ENCODE data around the gene RABGAP1L. TPM values are rescaled to one million over a fixed set of nuclear protein-coding genes. Genes with fewer than 3 reads are reported as not detected.

Gene RABGAP1L
- total RNA-seq, 1 experiment from 2014 or later: 29.3 TPM

GRCh38 chr1:174898102-174898797 lies 738.9 kb downstream of the RABGAP1L start:
- no peaks in the 10 kb centered on the region for H3K79me2 ChIP-seq (ENCODE audit: insufficient read depth, low read length)
- intact Hi-C loops (cut with micrococcal nuclease): no loop called here

More at GRCh38 chr1:174898102-174898797, 738.9 kb downstream of the RABGAP1L start:
- no peak overlapping the region for H3K4me2 ChIP-seq (ENCODE audit: low read length)
- ChIA-PET CTCF (no interaction called here), RAD21 (ENCODE audit: low non-redundant PET in 1 of 2, low total read pairs in 2 of 2, uncharacterized antibody in 2 of 2, unreplicated experiment in 2 of 2) (no interaction called here), POLR2A (no interaction called here)
- no peak for DNase-seq (ENCODE audit: low read depth, low spot score)
- BruUV-seq (replicated peaks): no TSS peak
- no peak for TF ChIP-seq EZH2phosphoT487 (IDR thresholded peaks at IDR 0.05; ENCODE audit: borderline replicate concordance)
- TF ChIP-seq CTCF (IDR thresholded peaks at IDR 0.05 in 2 of 3, conservative IDR thresholded peaks at IDR 0.05 in 1 of 3; ENCODE audit: borderline replicate concordance in 1 of 3, insufficient read depth in 1 of 3, low read depth in 2 of 3, low read length in 2 of 3): no peak
- no peak for TF ChIP-seq SIN3A (IDR thresholded peaks at IDR 0.05; ENCODE audit: low read depth)
- no peak for TF ChIP-seq RAD21 (IDR thresholded peaks at IDR 0.05; ENCODE audit: low read depth)
- TF ChIP-seq CBX3 (IDR thresholded peaks at IDR 0.05; ENCODE audit: low read depth): no peak
- no peak for TF ChIP-seq ZBTB33 (IDR thresholded peaks at IDR 0.05; ENCODE audit: extremely low read depth, insufficient replicate concordance, low read length)
- no peak for TF ChIP-seq POLR2AphosphoS5 (IDR thresholded peaks at IDR 0.05; ENCODE audit: low read depth, low read length)
- no peak for TF ChIP-seq EZH2 (IDR thresholded peaks at IDR 0.05)
- TF ChIP-seq ZFX (IDR thresholded peaks at IDR 0.05): no peak
- TF ChIP-seq EGR1 (IDR thresholded peaks at IDR 0.05; ENCODE audit: low read depth): no peak
- TF ChIP-seq YY1 (IDR thresholded peaks at IDR 0.05; ENCODE audit: extremely low read depth, insufficient replicate concordance, low read depth, low read length): no peak
- TF ChIP-seq MAX (IDR thresholded peaks at IDR 0.05): no peak
- TF ChIP-seq ELF1 (IDR thresholded peaks at IDR 0.05; ENCODE audit: borderline replicate concordance, low read depth): no peak
- no peak for TF ChIP-seq JUND (IDR thresholded peaks at IDR 0.05)
- no peak for TF ChIP-seq POLR2A (IDR thresholded peaks at IDR 0.05; ENCODE audit: borderline replicate concordance, extremely low read depth, insufficient read depth, insufficient read length)
- no peak for TF ChIP-seq ATF3 (IDR thresholded peaks at IDR 0.05)
- no peak for TF ChIP-seq SRF (IDR thresholded peaks at IDR 0.05; ENCODE audit: low read depth)
- TF ChIP-seq TCF7L2 (IDR thresholded peaks at IDR 0.05; ENCODE audit: borderline replicate concordance, extremely low read depth, insufficient read depth, insufficient read length): no peak
- no peak for TF ChIP-seq FOSL1 (IDR thresholded peaks at IDR 0.05; ENCODE audit: low read depth)
- no peak for ATAC-seq
- H3K4me1 ChIP-seq (ENCODE audit: control insufficient read depth in 1 of 2, insufficient read depth in 2 of 2, low read length in 2 of 2): no peaks in the 10 kb centered on the region
- H3K27ac ChIP-seq (ENCODE audit: low read depth, low read length): no peak overlapping the region
- no peaks in the 10 kb centered on the region for H3K36me3 ChIP-seq (ENCODE audit: control insufficient read depth in 1 of 2, insufficient read depth in 2 of 2, low read length in 2 of 2)
- no peaks in the 10 kb centered on the region for H3K27me3 ChIP-seq (ENCODE audit: insufficient read depth, low read length)
- H3K4me3 ChIP-seq (replicated peaks in 1 of 2; ENCODE audit: low read depth in 1 of 2, low read length in 2 of 2): no peak overlapping the region
- no peaks in the 10 kb centered on the region for H3K9me2 ChIP-seq (ENCODE audit: insufficient read depth)
- no peak overlapping the region for H3K9ac ChIP-seq (ENCODE audit: low read length)
- H2AFZ ChIP-seq (ENCODE audit: low read depth, low read length, poor library complexity, severe bottlenecking): no peak overlapping the region
- no peaks in the 10 kb centered on the region for H4K20me1 ChIP-seq (ENCODE audit: insufficient read depth)
- no peaks in the 10 kb centered on the region for H3K9me3 ChIP-seq (ENCODE audit: control insufficient read depth in 1 of 2, insufficient read depth in 1 of 2, low read depth in 1 of 2, low read length in 2 of 2)

Data from HCT116 (cell line).